CD1c-positive myeloid dendritic cell (primary cell): ENCODE data around the gene HHIPL1.

ENCODE experiments used
- DNase-seq: peaks from one replicate; pipeline ENCODE4 v3.0.0-alpha.2; 2016; ENCODE audit errors: extremely low spot score

The HHIPL1 gene

DNA sequence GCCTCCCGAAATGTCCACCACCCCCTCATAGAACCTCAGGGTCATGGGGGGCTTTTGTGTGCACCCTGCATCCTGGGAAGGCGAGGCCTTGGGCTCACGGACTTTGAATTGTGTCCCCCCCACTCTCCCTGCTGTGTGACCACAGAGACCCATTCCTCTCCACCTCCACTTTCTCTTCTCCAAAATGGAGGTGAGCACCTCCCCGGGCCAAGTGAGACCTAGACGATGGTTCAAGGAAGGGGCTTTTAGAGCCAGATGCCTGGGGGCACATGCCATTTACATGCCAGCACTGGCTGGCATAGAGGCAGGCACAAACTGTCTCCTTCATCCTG lies 72.7 kb downstream of the HHIPL1 start:
- DNase-seq, result no peak

DNA sequence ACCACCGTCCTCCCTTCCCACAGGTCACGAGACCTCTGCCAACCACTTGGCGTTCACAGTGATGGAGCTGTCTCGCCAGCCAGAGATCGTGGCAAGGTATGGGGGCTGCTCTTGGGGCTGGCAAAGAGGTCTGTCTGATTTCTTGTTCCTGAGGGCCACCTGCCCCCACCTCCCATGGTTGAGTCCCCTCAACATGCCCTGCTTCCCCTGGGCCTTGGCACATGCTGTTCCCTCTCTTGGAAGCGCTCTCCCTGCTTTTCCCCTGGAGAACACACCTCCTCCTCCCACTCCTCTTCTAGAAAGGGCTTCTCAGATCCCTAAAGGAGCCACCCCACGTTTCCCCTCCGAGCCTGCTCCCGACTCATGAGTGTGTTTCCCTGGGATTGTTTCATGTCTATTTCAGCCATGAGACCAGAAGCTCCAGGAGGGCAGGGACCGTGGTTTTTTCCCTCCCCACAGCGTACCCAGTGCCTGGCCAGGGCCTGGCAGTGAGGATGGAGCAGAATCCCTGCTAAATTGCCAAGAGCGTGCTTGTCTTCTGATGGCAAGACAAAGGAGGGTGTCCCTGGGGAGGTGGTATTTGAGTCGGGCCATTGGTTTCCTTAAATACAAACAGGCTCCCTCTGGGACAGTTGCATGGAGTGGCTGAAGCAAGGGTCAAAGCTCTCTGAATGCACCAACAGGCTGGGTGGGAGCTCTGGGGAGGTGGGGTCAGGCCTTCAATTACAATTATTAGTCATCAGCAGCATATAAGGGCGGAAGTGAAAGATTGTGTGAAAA lies 73.3 kb downstream of the HHIPL1 start:
- no peak for DNase-seq

DNA sequence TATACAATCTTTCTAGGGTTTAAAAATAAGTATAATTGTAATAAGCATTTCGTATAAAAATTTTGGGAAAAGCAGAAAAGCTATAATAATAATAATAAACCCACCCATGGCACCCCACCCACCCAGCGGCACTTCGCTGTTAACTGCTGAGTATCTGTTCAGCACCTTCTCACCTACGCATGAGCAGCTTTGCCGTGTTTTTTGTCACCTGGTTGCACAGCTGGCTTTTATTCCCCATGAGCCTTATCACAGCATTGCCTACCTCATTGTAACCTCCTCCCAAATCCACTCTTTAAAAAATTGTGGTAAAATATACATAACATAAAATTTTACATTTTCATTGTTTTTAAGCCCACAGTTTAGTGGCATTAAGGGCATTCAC lies 73.9 kb downstream of the HHIPL1 start:
- DNase-seq, result no peak

DNA sequence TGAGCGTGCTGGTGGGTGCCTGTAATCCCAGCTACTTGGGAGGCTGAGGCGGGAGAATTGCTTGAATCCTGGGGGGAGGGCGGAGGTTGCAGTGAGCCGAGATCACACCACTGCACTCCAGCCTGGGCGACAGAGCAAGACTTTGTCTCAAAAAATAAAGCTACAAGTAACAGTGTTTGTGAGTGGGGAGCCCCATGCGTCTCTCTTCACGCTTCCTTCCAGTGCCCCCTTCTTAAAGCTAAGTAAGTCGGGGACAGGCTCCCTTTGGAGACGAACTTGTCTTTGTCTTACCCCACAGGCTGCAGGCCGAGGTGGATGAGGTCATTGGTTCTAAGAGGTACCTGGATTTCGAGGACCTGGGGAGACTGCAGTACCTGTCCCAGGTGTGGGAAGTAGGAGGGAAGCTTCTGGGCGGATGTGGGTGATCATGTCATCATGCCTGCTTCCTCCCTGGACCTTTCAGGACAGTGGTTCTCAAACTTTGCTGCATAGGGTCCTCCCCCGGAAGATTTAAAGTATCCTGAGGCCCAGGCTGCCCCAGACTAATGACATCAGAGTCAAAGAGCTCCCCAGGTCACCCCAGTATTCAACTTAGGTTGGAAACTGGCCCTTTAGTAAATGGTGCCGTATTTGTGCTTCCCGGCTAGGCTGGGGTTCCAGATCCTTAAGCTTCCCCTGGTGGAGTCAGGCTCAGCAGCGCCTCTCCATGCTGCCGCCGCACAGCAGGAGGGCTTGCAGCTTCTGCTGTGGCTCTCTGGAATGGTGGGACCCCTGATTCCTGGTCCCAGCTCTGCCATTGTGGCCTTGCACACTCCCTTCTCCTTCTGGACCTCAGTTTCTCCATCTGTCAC lies 76.2 kb downstream of the HHIPL1 start:
- no peak for DNase-seq

DNA sequence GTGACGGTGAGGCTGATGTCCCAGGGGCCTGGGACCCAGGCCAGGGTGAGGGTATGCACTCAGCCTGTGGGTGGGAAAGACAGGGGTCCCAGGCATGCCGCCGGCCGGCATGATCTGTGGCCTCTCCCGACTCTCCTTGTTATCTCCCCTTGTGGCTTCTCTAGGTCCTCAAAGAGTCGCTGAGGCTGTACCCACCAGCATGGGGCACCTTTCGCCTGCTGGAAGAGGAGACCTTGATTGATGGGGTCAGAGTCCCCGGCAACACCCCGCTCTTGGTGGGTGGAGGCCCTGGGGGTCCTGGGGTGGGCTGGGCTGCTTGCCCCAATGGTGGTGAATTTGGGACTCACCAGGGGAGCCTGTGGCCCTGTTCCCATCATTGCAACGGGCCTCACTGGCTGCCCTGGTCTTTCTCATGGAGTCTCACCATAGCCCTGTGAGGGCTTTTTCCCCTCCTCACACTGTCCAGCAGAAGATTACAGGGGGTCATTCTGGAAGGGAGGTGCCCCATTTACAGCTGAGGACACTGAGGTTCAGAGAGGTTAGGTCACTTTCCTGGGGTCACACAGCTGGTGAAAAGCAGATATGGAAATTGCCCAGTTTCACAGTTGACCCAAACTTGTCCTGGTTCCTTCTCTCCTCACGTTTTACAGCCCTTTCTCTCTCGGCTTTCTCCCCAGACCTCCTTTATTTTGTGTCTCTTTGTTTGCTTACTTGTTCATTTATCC lies 77.0 kb downstream of the HHIPL1 start:
- no peak for DNase-seq

DNA sequence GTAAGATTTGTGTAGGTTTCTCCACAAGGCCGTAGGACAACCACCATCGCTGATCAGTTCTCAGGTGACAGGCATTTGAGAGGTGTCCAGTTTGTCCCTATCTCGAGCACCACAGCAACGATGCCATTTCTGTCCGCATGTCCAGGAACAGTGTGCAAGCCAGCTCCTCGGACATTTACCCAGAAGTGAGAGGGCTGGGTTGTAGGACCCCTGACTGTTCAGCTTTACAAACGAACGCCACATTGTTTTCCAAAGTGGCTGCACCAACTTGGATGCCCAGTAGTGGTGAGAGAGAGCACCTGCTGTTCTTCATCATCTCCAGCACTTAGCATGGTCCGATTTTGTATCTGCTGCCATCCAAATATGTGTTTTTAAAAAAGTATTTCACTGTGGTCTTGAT lies 77.8 kb downstream of the HHIPL1 start:
- DNase-seq, result no peak

DNA sequence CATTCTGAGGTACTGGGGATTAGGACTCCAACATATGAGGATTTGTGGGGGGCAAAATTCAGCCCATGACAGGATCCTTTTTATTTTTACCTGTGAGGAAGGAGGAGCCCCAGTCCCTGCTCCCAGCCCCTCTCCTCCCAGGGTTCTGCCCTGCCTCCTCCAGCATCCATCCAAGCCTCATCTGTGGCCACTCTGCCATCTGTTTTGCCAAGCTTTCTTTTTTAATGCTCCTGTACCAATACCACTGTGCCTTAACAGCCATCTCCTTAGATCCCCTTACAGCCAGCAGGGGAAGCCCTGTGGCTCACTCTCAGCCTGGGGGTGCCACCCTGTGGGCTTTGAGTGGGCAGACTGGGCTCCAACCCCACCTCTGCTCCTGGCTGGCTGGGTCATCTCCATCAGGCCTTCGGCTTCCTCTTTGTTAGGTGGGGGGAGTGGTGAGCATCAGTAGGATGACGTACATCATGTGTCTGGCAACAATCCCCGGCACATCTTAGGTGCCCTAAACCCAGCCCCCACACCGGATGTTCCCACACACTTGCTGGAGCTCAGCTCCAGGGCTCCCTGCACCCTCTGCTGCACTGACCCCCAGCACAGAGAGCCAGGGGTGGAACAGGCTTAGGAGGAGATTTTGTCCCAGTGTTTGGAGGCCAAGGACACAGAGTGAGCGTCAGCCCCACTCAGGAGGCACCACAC lies 79.4 kb downstream of the HHIPL1 start:
- no peak for DNase-seq

DNA sequence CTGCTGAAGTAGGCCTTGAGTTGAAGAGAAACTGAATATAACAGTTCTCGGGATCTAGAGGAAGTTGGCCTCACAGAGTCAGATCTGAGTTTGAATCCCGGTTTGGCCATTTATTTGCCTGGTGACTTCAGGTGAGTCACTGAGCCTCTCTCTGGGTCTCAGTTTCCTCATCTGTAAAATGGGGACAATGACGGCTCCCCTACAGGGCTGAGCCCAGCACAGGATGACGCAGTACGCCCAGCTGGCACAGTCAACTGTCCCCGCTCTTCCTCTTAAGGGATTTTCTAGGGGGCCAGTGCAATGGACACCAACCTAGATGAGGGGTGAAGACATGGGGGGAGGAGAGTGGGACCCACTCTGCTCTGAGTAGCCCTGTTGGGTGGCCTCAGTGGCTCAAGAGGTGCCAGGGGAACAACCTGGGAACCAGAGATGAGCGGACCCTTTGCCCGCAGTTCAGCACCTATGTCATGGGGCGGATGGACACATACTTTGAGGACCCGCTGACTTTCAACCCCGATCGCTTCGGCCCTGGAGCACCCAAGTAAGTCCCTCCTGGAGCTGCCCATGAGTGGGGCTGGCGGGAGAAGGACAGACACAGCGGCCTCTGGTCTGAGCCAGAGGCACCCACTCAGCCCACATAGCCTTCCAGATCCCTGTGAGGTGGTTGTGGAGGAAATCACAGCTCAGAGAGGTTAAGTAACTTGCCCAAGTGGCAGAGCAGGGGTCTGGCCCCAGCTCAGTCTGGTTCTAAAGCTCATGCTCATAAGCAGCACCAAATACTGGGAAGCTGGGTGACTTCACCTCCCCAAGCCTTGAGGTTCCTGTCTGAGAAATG lies 80.2 kb downstream of the HHIPL1 start:
- no peak for DNase-seq

DNA sequence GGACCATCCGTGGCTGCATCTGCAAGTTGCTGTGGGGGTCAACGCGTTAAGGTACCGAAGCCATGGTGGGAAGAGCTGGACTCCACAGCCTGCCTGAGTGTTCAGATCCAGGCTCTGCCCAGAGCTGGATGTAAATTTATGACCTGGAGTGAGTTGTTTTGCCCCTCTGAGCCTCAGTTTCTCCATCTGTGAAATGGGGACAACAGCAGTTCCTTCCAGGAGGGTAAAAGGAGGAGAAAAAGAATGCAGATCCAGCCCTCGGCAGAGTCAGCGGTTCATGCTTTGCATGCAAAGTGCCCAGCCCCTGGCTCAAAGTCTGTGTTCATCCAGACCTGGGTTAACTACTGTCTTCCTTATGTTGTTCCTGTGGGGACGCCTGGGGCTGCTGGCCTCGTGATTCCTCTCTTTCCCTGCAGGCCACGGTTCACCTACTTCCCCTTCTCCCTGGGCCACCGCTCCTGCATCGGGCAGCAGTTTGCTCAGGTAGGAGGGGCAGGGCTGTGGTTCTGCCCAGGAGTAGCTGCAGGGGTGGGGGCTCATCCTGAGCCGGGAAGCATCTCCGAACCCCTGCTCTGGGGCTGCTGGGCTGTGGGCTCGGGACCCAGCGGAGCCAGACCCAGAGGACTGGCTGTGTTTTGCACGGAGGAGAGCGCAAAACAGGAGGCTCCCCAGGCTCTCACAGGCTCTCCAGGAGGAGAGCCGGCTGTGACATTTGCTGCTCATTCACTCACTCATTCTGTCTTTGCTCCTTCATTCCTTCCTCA lies 81.0 kb downstream of the HHIPL1 start:
- no peak for DNase-seq

DNA sequence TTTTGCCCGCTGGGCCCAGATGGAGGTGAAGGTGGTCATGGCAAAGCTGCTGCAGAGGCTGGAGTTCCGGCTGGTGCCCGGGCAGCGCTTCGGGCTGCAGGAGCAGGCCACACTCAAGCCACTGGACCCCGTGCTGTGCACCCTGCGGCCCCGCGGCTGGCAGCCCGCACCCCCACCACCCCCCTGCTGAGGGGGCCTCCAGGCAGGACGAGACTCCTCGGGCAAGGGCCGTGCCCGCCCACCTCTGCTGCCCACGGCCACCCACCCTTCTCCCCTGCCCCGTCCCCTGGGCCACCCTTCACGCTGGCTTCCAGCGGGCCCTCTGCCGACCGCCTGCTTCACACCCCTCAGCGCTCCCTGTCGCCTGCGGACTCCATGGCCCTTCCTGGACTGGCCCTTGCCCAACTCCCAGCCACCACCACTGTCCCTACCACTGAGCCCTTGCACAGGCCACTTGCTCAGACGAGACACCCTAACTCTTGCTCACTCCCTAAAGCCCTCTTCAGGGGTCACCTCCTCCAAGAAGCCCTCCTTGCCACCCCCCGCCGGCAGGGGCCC lies 81.7 kb downstream of the HHIPL1 start:
- DNase-seq, result no peak

DNA sequence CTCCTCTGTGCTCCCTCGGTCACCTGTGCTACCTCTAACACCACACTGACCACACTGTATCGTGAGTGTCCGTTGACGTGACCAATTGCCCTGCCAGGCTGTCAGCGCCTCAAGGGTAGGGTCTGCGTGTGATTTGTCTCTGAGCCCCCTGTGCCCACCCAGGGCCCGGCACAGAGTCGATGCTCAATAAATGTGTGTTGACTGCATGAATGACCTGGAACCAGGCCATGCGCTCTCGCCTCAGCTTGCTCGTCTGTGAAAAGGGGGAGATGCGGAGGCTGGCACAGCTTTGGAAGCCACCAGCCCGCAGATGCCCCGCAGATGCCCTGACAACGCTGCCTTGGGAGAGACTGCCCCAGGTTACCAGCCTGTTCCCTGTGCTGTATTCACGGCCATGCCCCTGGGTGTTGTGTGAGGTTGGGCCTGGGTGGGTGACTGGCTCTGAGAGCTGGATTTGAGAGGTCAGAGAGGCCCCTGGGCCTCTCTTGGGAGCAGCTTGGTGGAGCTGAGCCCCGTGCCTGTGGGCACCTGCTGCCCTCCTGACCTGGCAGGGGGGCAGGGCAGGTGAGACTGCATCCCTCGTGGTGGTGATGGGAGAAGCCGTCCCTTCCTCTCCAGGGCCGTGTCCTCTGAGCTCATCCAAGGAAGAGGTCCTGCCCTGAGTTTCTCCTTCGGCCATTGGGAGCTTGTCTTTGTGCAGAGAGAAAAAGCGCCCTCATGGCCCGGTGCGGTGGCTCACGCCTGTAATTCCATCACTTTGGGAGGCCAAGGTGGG lies 82.4 kb downstream of the HHIPL1 start:
- no peak for DNase-seq

DNA sequence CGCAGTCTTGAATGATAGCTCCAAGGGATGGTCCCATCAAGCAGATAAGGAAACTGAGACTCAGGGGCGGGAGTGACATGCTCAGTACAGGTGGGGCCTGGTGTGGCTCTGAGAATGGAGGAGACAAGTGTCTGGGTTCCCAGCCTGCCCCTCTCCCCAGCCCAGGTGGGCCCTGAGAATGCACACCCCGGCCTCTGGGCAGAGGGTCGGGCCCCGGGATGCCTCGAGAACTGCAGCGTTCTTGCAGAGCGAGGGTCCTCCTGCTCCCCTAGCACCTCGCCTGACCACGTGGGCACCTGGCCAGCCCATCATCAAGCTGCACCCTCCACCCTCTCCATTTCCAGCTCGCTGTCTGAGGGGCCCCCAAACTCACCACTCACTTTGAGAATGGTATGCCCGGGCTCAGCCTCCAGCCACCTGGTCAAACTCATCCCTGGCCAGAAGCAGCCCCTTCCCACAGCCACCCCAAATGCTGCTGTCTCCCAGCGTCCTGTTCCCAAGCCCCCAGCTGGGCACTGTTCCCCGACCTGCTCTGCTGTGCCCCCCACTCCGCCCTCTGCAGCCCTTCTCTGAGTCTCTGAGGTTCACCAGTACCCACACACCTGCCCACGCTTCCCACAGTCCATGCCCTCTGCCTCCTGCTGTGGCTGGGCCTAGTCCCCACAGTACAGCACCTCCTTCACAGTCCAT lies 83.4 kb downstream of the HHIPL1 start:
- no peak for DNase-seq

DNA sequence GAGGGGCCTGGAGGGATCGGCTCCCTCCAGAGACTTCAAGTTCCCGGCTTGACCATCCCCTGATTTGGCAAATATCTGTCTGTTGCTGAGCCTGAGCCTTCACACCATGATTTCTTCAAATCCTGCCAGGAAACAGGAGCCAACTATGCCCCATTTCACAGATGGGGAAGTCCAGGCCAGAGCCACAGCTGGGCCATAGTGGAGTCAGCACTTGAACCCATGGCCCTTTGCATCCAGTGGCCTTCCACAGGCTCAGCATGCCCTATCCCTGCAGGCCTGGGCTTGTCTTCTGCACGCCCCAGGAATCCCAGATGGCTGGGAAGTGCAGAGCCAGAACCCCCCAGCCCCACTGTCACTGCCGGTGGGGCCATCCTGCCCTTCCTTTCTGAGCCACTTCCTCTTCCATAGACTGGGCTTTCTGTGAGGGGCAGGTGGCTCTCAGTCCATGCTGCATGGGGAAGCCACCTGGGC lies 84.1 kb downstream of the HHIPL1 start:
- no peak for DNase-seq
